ENCODE measurements around the gene LRRC7. TPM values are rescaled to one million over a fixed set of nuclear protein-coding genes. Genes with fewer than 3 reads are reported as not detected.

LRRC7 gene
- total and polyA plus RNA-seq, 2 of the 13 experiments (the other 11 are each of a cell fraction or from before 2014, with no cell fraction given), result not detected

DNA sequence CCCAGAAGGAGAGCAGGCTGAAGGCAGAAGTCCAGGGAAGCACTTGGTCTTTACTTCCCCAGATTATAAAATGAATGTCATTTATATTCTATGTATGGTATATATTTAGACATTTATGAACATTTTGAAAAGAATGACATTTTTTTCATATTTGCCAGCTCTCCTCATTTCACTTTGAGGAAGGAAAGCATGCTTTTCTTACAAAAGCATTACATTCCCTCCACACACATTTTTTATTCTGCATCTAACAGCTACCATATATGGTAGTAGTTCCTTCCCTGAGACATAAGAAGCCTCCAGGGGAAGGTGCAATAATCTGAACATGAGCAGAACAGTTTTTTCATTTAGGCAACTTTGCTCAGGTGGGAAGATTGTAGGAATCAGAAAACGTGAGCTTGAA lies 94.0 kb downstream of the LRRC7 start (continued):
- TF ChIP-seq, protein P1, sequence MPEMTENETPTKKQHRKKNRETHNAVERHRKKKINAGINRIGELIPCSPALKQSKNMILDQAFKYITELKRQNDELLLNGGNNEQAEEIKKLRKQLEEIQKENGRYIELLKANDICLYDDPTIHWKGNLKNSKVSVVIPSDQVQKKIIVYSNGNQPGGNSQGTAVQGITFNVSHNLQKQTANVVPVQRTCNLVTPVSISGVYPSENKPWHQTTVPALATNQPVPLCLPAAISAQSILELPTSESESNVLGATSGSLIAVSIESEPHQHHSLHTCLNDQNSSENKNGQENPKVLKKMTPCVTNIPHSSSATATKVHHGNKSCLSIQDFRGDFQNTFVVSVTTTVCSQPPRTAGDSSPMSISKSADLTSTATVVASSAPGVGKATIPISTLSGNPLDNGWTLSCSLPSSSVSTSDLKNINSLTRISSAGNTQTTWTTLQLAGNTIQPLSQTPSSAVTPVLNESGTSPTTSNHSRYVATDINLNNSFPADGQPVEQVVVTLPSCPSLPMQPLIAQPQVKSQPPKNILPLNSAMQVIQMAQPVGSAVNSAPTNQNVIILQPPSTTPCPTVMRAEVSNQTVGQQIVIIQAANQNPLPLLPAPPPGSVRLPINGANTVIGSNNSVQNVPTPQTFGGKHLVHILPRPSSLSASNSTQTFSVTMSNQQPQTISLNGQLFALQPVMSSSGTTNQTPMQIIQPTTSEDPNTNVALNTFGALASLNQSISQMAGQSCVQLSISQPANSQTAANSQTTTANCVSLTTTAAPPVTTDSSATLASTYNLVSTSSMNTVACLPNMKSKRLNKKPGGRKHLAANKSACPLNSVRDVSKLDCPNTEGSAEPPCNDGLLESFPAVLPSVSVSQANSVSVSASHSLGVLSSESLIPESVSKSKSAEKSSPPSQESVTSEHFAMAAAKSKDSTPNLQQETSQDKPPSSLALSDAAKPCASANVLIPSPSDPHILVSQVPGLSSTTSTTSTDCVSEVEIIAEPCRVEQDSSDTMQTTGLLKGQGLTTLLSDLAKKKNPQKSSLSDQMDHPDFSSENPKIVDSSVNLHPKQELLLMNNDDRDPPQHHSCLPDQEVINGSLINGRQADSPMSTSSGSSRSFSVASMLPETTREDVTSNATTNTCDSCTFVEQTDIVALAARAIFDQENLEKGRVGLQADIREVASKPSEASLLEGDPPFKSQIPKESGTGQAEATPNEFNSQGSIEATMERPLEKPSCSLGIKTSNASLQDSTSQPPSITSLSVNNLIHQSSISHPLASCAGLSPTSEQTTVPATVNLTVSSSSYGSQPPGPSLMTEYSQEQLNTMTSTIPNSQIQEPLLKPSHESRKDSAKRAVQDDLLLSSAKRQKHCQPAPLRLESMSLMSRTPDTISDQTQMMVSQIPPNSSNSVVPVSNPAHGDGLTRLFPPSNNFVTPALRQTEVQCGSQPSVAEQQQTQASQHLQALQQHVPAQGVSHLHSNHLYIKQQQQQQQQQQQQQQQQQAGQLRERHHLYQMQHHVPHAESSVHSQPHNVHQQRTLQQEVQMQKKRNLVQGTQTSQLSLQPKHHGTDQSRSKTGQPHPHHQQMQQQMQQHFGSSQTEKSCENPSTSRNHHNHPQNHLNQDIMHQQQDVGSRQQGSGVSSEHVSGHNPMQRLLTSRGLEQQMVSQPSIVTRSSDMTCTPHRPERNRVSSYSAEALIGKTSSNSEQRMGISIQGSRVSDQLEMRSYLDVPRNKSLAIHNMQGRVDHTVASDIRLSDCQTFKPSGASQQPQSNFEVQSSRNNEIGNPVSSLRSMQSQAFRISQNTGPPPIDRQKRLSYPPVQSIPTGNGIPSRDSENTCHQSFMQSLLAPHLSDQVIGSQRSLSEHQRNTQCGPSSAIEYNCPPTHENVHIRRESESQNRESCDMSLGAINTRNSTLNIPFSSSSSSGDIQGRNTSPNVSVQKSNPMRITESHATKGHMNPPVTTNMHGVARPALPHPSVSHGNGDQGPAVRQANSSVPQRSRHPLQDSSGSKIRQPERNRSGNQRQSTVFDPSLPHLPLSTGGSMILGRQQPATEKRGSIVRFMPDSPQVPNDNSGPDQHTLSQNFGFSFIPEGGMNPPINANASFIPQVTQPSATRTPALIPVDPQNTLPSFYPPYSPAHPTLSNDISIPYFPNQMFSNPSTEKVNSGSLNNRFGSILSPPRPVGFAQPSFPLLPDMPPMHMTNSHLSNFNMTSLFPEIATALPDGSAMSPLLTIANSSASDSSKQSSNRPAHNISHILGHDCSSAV (CRISPR knock-in tag; IDR thresholded peaks at IDR 0.05; ENCODE audit: borderline replicate concordance), result no peak

DNA sequence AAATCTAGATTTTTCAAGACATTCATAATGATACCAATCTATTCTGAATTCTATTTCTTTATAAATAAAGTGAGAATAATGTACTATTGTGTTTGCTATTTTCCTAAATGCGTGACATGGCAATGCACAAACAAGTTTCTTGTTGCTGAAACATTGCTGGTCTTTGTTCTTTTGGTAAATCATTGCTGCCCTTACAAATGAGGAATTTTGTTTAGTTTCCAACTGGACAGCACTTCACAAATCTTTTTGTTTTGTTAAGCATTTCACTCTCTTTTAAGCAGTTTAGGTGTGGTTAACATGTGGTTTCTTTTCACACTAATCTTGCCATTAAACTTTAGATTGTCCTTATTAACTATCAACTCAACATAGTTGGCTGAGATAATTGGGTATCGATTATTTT lies 94.6 kb downstream of the LRRC7 start:
- Histone ChIP-seq H3K4me3 (replicated peaks in 1 of 3; ENCODE audit: insufficient read depth in 1 of 3, low read depth in 2 of 3, low read length in 3 of 3) (no peak overlapping the region), H3K79me2 (ENCODE audit: insufficient read depth, low read length) (no peaks in the 10 kb centered on the region), H3K4me1 (ENCODE audit: insufficient read depth, low read length) (no peaks in the 10 kb centered on the region), H3K9ac (ENCODE audit: insufficient read depth, low read depth, low read length) (no peak overlapping the region), H3K27ac (ENCODE audit: extremely low read length, insufficient read depth, low read length) (no peak overlapping the region), H2AFZ (ENCODE audit: low read length) (no peak overlapping the region), H4K20me1 (ENCODE audit: insufficient read depth, low read length) (no peaks in the 10 kb centered on the region), H3K9me3 (ENCODE audit: low read length) (peaks cover 13% of the 10 kb centered on the region), H3K4me2 (ENCODE audit: low read depth, low read length) (no peak overlapping the region), H3K27me3 (ENCODE audit: control insufficient read depth in 1 of 2, insufficient read depth in 2 of 2, low read length in 2 of 2) (no peaks in the 10 kb centered on the region), H3K36me3 (replicated peaks in 1 of 2; ENCODE audit: control insufficient read depth in 1 of 2, insufficient read depth in 2 of 2, low read length in 2 of 2) (no peaks in the 10 kb centered on the region)
- FAIRE-seq (no peak), ATAC-seq (no peak), DNase-seq (ENCODE audit: low spot score) (no peak)
- WGBS (ENCODE audit: low lambda C conversion rate), result 2% methylated on average over 2 of the region's 2 CpGs
- intact Hi-C loops (cut with micrococcal nuclease; ENCODE audit: unreplicated experiment), result no loop called here
- in situ Hi-C loops (cut with HindIII; ENCODE audit: extremely low pct_ligation_motif_present, low pct_unique_long_range_greater_than_20kb), result no loop called here
- CTCF ChIA-PET (ENCODE audit: low intra/inter-chr PET ratio, low total read pairs), result no interaction called here
- BruUV-seq (replicated peaks), result no TSS peak
- POLR2A ChIA-PET, result no interaction called here
- TF ChIP-seq HDAC2 (CRISPR knock-in tag; IDR thresholded peaks at IDR 0.05), result no peak
- no peak for TF ChIP-seq DNMT3B (CRISPR knock-in tag; conservative IDR thresholded peaks at IDR 0.05)
- no peak for TF ChIP-seq ZNF747 (CRISPR knock-in tag; IDR thresholded peaks at IDR 0.05; ENCODE audit: borderline replicate concordance)
- TF ChIP-seq, protein P2, sequence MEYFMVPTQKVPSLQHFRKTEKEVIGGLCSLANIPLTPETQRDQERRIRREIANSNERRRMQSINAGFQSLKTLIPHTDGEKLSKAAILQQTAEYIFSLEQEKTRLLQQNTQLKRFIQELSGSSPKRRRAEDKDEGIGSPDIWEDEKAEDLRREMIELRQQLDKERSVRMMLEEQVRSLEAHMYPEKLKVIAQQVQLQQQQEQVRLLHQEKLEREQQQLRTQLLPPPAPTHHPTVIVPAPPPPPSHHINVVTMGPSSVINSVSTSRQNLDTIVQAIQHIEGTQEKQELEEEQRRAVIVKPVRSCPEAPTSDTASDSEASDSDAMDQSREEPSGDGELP (IDR thresholded peaks at IDR 0.05; ENCODE audit: borderline replicate concordance, low read depth), result no peak
- no peak for TF ChIP-seq RFXAP (CRISPR knock-in tag; IDR thresholded peaks at IDR 0.05; ENCODE audit: borderline replicate concordance)
- no peak for TF ChIP-seq SP1 (IDR thresholded peaks at IDR 0.05)
- no peak for TF ChIP-seq SP1 (CRISPR knock-in tag; IDR thresholded peaks at IDR 0.05)
- no peak for TF ChIP-seq U2AF2 (IDR thresholded peaks at IDR 0.05; ENCODE audit: low read depth, low read length)
- TF ChIP-seq ZNF678 (CRISPR knock-in tag; IDR thresholded peaks at IDR 0.05), result no peak
- TF ChIP-seq, protein P3, sequence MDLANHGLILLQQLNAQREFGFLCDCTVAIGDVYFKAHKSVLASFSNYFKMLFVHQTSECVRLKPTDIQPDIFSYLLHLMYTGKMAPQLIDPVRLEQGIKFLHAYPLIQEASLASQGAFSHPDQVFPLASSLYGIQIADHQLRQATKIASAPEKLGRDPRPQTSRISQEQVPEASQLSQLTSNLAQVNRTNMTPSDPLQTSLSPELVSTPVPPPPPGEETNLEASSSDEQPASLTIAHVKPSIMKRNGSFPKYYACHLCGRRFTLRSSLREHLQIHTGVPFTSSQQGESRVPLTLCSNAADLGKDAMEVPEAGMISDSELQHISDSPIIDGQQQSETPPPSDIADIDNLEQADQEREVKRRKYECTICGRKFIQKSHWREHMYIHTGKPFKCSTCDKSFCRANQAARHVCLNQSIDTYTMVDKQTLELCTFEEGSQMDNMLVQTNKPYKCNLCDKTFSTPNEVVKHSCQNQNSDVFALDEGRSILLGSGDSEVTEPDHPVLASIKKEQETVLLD (CRISPR knock-in tag; IDR thresholded peaks at IDR 0.05; ENCODE audit: low read depth), result no peak
- no peak for TF ChIP-seq ZNF792 (CRISPR knock-in tag; IDR thresholded peaks at IDR 0.05)
- TF ChIP-seq ZNF724P (CRISPR knock-in tag; IDR thresholded peaks at IDR 0.05; ENCODE audit: borderline replicate concordance), result no peak
- TF ChIP-seq, protein P4, sequence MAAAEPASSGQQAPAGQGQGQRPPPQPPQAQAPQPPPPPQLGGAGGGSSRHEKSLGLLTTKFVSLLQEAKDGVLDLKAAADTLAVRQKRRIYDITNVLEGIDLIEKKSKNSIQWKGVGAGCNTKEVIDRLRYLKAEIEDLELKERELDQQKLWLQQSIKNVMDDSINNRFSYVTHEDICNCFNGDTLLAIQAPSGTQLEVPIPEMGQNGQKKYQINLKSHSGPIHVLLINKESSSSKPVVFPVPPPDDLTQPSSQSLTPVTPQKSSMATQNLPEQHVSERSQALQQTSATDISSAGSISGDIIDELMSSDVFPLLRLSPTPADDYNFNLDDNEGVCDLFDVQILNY (CRISPR knock-in tag; conservative IDR thresholded peaks at IDR 0.05), result no peak

All from HepG2 (cell line).